ENCODE results near the gene LGR5.

LGR5 gene

GRCh38 chr12:71503579-71504391, 64.2 kb downstream of the LGR5 start:
- H3K36me3 ChIP-seq (replicated peaks; ENCODE audit: low read depth, low read length): no peaks in the 10 kb centered on the region
- no peaks in the 10 kb centered on the region for H3K79me2 ChIP-seq (ENCODE audit: low read length)
- TF ChIP-seq, protein P1, sequence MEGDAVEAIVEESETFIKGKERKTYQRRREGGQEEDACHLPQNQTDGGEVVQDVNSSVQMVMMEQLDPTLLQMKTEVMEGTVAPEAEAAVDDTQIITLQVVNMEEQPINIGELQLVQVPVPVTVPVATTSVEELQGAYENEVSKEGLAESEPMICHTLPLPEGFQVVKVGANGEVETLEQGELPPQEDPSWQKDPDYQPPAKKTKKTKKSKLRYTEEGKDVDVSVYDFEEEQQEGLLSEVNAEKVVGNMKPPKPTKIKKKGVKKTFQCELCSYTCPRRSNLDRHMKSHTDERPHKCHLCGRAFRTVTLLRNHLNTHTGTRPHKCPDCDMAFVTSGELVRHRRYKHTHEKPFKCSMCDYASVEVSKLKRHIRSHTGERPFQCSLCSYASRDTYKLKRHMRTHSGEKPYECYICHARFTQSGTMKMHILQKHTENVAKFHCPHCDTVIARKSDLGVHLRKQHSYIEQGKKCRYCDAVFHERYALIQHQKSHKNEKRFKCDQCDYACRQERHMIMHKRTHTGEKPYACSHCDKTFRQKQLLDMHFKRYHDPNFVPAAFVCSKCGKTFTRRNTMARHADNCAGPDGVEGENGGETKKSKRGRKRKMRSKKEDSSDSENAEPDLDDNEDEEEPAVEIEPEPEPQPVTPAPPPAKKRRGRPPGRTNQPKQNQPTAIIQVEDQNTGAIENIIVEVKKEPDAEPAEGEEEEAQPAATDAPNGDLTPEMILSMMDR (IDR thresholded peaks at IDR 0.05; ENCODE audit: low read depth, low read length): no peak
- TF ChIP-seq EZH2phosphoT487 (IDR thresholded peaks at IDR 0.05; ENCODE audit: low read depth): no peak
- no peaks in the 10 kb centered on the region for H3K4me1 ChIP-seq (ENCODE audit: low read length)
- H3K4me3 ChIP-seq (ENCODE audit: low read length): no peak overlapping the region
- no peaks in the 10 kb centered on the region for H3K27me3 ChIP-seq (ENCODE audit: low read depth, low read length)
- H2AFZ ChIP-seq (ENCODE audit: low read depth, low read length): no peak overlapping the region
- H3K9me3 ChIP-seq (ENCODE audit: insufficient read depth, low read length): no peaks in the 10 kb centered on the region
- no peak overlapping the region for H3K9ac ChIP-seq (ENCODE audit: low read length)
- H4K20me1 ChIP-seq (ENCODE audit: insufficient read depth, low read length): no peaks in the 10 kb centered on the region
- no peak overlapping the region for H3K4me2 ChIP-seq (ENCODE audit: low read length)
- H3K27ac ChIP-seq (ENCODE audit: low read length): no peak overlapping the region

GRCh38 chr12:71504476-71504875, 64.9 kb downstream of the LGR5 start:
- H3K4me3 ChIP-seq (ENCODE audit: low read length): no peak overlapping the region
- TF ChIP-seq, protein P1 (IDR thresholded peaks at IDR 0.05; ENCODE audit: low read depth, low read length): no peak
- TF ChIP-seq EZH2phosphoT487 (IDR thresholded peaks at IDR 0.05; ENCODE audit: low read depth): no peak
- H3K4me2 ChIP-seq (ENCODE audit: low read length): no peak overlapping the region
- no peaks in the 10 kb centered on the region for H3K27me3 ChIP-seq (ENCODE audit: low read depth, low read length)
- H3K79me2 ChIP-seq (ENCODE audit: low read length): no peaks in the 10 kb centered on the region
- no peak overlapping the region for H2AFZ ChIP-seq (ENCODE audit: low read depth, low read length)
- H3K27ac ChIP-seq (ENCODE audit: low read length): no peak overlapping the region
- no peak overlapping the region for H3K9ac ChIP-seq (ENCODE audit: low read length)
- no peaks in the 10 kb centered on the region for H3K9me3 ChIP-seq (ENCODE audit: insufficient read depth, low read length)
- no peaks in the 10 kb centered on the region for H3K36me3 ChIP-seq (replicated peaks; ENCODE audit: low read depth, low read length)
- H4K20me1 ChIP-seq (ENCODE audit: insufficient read depth, low read length): no peaks in the 10 kb centered on the region
- H3K4me1 ChIP-seq (ENCODE audit: low read length): no peaks in the 10 kb centered on the region

DNA sequence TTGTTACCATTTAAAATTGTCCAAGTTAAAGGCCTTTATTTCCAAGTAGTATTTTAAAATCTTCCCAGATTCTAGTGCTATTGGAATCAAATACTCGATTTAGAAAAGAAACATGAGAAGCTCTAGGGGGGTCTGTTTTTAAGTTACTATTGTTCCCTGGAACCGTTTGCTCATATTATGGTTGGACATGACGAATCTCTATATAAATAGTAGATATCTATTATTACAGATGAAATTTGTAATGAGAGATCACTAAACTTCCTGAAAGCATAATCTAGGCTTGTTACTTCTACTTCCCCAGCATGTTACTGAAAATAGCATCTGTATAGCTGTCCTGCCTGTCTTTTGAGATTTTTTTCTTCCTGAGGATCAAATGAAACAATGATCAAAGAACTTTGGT, 70.1 kb downstream of the LGR5 start:
- H3K9ac ChIP-seq (ENCODE audit: low read length): no peak overlapping the region
- H3K36me3 ChIP-seq (replicated peaks; ENCODE audit: low read depth, low read length): no peaks in the 10 kb centered on the region
- H3K4me2 ChIP-seq (ENCODE audit: low read length): no peak overlapping the region
- H3K27me3 ChIP-seq (ENCODE audit: low read depth, low read length): no peaks in the 10 kb centered on the region
- H2AFZ ChIP-seq (ENCODE audit: low read depth, low read length): no peak overlapping the region
- TF ChIP-seq, protein P1 (IDR thresholded peaks at IDR 0.05; ENCODE audit: low read depth, low read length): no peak
- TF ChIP-seq EZH2phosphoT487 (IDR thresholded peaks at IDR 0.05; ENCODE audit: low read depth): no peak
- no peak overlapping the region for H3K27ac ChIP-seq (ENCODE audit: low read length)
- no peaks in the 10 kb centered on the region for H3K4me1 ChIP-seq (ENCODE audit: low read length)
- H3K9me3 ChIP-seq (ENCODE audit: insufficient read depth, low read length): no peaks in the 10 kb centered on the region
- no peaks in the 10 kb centered on the region for H3K79me2 ChIP-seq (ENCODE audit: low read length)
- no peak overlapping the region for H3K4me3 ChIP-seq (ENCODE audit: low read length)
- no peaks in the 10 kb centered on the region for H4K20me1 ChIP-seq (ENCODE audit: insufficient read depth, low read length)

- no peak overlapping the region for H3K9ac ChIP-seq (ENCODE audit: low read length)
- no peaks in the 10 kb centered on the region for H3K27me3 ChIP-seq (ENCODE audit: low read depth, low read length)
- no peaks in the 10 kb centered on the region for H3K4me1 ChIP-seq (ENCODE audit: low read length)
- H4K20me1 ChIP-seq (ENCODE audit: insufficient read depth, low read length): no peaks in the 10 kb centered on the region
- H3K79me2 ChIP-seq (ENCODE audit: low read length): no peaks in the 10 kb centered on the region
- no peak for TF ChIP-seq EZH2phosphoT487 (IDR thresholded peaks at IDR 0.05; ENCODE audit: low read depth)
- TF ChIP-seq, protein P1 (IDR thresholded peaks at IDR 0.05; ENCODE audit: low read depth, low read length): no peak
- H3K9me3 ChIP-seq (ENCODE audit: insufficient read depth, low read length): no peaks in the 10 kb centered on the region
- H3K4me3 ChIP-seq (ENCODE audit: low read length): no peak overlapping the region
- H3K27ac ChIP-seq (ENCODE audit: low read length): no peak overlapping the region
- H2AFZ ChIP-seq (ENCODE audit: low read depth, low read length): no peak overlapping the region
- H3K4me2 ChIP-seq (ENCODE audit: low read length): no peak overlapping the region
- H3K36me3 ChIP-seq (replicated peaks; ENCODE audit: low read depth, low read length): no peaks in the 10 kb centered on the region
These were observed 77.7 kb downstream of the LGR5 start for GRCh38 chr12:71517145-71517846.

Data from OCI-LY3 (cell line).